Omental fat pad (tissue), 4 donors: ENCODE results near the gene CNOT1. TPM values are rescaled to one million over a fixed set of nuclear protein-coding genes. Genes with fewer than 3 reads are reported as not detected.

Experiments
- ATAC-seq: fragments of 150-250 bp; one replicate; pipeline ENCODE4 v1.9.1; 2016; ENCODE audit warnings: mild to moderate bottlenecking, moderate library complexity; ENCODE audit not compliant: low FRiP score
- DNase-seq: peaks from one replicate; pipeline ENCODE4 v3.0.0-alpha.2; 2019; ENCODE audit warnings: low spot score
- CTCF ChIP-seq, 3 donors: fragments of 450-650 bp; IDR thresholded peaks; one replicate each; pipeline ENCODE4 v1.5.1; 2016 to 2017; ENCODE audit warnings: antibody characterized with exemption in 3 of 3, mild to moderate bottlenecking in 3 of 3, moderate library complexity in 2 of 3
- total RNA-seq, 4 donors: library from RNA; depleted of rRNA; stranded (reverse); fragments of >200 nt; gene quantifications; one replicate each; pipeline ENCODE4 v1.1.0, GENCODE V29; 2016

CNOT1 gene
- total RNA-seq, 4 donors from 2014 or later: 85.4 to 132 (median 103) TPM

DNA sequence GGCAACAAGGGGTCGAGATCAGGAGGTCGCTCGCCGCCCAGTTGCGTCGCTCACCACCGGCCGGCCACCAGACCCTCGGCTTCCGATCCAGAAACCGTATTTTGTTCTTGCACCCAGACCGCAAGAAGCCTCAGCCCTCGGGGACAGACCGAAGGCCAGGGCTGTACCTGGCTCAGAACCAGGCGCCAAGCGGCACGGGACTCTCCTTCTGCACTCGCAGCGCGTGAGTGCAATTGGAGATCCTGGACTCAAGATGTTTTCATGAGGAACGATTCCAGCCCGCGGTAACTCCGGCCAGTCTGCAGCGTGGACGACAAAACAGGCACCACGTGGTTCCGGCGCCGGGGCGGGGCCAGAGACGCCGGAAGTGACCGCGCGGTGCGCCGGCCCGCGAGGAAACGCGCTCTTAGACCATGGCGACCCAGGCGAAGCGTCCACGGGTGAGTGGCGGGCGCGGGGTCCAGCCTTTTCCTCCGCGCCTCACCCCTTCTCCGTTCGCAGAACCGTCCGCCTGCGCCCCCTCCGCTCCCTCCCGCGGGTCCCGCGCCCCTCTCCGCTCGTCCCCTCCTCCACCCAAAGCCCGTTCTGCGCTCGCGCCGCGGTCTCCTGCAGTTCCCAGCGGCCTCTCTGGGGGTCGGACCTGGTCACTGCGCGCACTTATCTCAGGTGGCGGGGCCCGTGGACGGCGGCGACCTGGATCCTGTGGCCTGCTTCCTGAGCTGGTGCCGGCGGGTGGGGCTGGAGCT is 114.3 kb downstream of the CNOT1 start, which contains the start of gene SETD6:
Gene SETD6, plus strand, starts transcription at position 393 of the 746 bp plus-strand sequence. Its CDS starts 21 bp downstream, at position 414.
- no peak for TF ChIP-seq CTCF (IDR thresholded peaks at IDR 0.05)
- ATAC-seq: peak; percentile 91
- peak; percentile 66 for DNase-seq

DNA sequence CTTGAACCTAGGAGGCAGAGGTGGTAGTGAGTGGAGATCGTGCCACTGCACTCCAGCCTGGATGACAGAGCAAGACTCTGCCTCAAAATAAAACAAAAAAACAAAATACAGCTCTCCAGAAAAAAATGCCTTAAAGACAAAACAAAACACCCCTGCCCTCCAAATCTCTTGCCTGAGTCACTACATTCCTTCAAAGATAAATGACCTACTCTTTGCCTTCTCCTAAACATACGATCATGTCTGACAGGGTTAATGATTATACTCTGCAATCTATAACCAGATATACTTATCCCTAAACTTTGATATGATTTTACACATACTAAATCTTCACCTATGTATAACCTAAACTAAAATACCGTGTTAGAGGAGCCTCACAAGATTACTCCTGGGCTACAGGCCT is 115.8 kb downstream of the CNOT1 start:
- TF ChIP-seq CTCF (IDR thresholded peaks at IDR 0.05): no peak
- ATAC-seq: no peak
- no peak for DNase-seq

GRCh38 chr16:58511933-58512815 is 117.5 kb downstream of the CNOT1 start:
- TF ChIP-seq CTCF (IDR thresholded peaks at IDR 0.05): peak in 1 of 3 donors; percentile 14
- DNase-seq (peak; percentile 81), ATAC-seq (no peak)

- DNase-seq: no peak
- no peak for TF ChIP-seq CTCF (IDR thresholded peaks at IDR 0.05)
- ATAC-seq: no peak
Measured at GRCh38 chr16:58510776-58511628, 118.6 kb downstream of the CNOT1 start.

- DNase-seq (no peak), ATAC-seq (no peak)
- no peak for TF ChIP-seq CTCF (IDR thresholded peaks at IDR 0.05)
Measured at GRCh38 chr16:58510097-58510775, 119.4 kb downstream of the CNOT1 start.
